Activated CD4-positive, CD25-positive, alpha-beta regulatory T cell (primary cell): ENCODE data around the gene WDR36.

Experiments
- DNase-seq, 4 experiments: peaks; one replicate each; lab custom pipeline; 2025; lab: John Stamatoyannopoulos, UW

The WDR36 gene

GRCh38 chr5:111106320-111106948 is 14.3 kb downstream of the WDR36 start:
- DNase-seq, result no peak

- DNase-seq, result no peak
These were observed 15.2 kb downstream of the WDR36 start for GRCh38 chr5:111107371-111107770.

- no peak for DNase-seq
These were observed 19.8 kb downstream of the WDR36 start for GRCh38 chr5:111111956-111112355.

- DNase-seq, result no peak
These were observed 21.5 kb downstream of the WDR36 start for GRCh38 chr5:111113678-111114077.

GRCh38 chr5:111115229-111115628 is 23.1 kb downstream of the WDR36 start:
- DNase-seq, result no peak

- DNase-seq, result no peak
These were observed 24.4 kb downstream of the WDR36 start for GRCh38 chr5:111116550-111116949.

GRCh38 chr5:111117136-111117535 is 25.0 kb downstream of the WDR36 start:
- DNase-seq, result no peak

GRCh38 chr5:111119221-111119620 is 27.1 kb downstream of the WDR36 start:
- DNase-seq, result no peak

- no peak for DNase-seq
These were observed 27.7 kb downstream of the WDR36 start for GRCh38 chr5:111119856-111120255.

GRCh38 chr5:111120911-111121310 is 28.8 kb downstream of the WDR36 start:
- no peak for DNase-seq

- no peak for DNase-seq
These were observed 29.8 kb downstream of the WDR36 start for GRCh38 chr5:111121926-111122325.

- no peak for DNase-seq
These were observed 30.2 kb downstream of the WDR36 start for GRCh38 chr5:111122398-111122797.

GRCh38 chr5:111124793-111125192 is 32.6 kb downstream of the WDR36 start:
- DNase-seq, result no peak

GRCh38 chr5:111126896-111127295 is 34.7 kb downstream of the WDR36 start:
- DNase-seq, result no peak

GRCh38 chr5:111127453-111128195 is 35.5 kb downstream of the WDR36 start:
- DNase-seq, result no peak

GRCh38 chr5:111129938-111130337 is 37.8 kb downstream of the WDR36 start:
- DNase-seq, result no peak

GRCh38 chr5:111131356-111131755 is 39.2 kb downstream of the WDR36 start:
- no peak for DNase-seq

- DNase-seq, result no peak
These were observed 39.9 kb downstream of the WDR36 start for GRCh38 chr5:111132076-111132475.

- DNase-seq, result no peak
These were observed 40.7 kb downstream of the WDR36 start for GRCh38 chr5:111132731-111133435.

GRCh38 chr5:111133436-111133751 is 41.2 kb downstream of the WDR36 start:
- no peak for DNase-seq

GRCh38 chr5:111134087-111134486 is 41.9 kb downstream of the WDR36 start:
- DNase-seq, result no peak

GRCh38 chr5:111134864-111135263 is 42.7 kb downstream of the WDR36 start:
- DNase-seq, result no peak

GRCh38 chr5:111135363-111135762 is 43.2 kb downstream of the WDR36 start:
- no peak for DNase-seq
